Keratinocyte (primary cell): ENCODE measurements around the gene IFNA5. TPM values are rescaled to one million over a fixed set of nuclear protein-coding genes. Genes with fewer than 3 reads are reported as not detected.

Source experiments
- DNase-seq: peaks from one replicate; pipeline ENCODE4 v3.0.0-alpha.2; 2011; ENCODE audit warnings: low read depth, missing footprints, low spot score
- FAIRE-seq: peaks from 2 replicates; lab custom pipeline; 2011; peaks lifted over from hg19 to GRCh38; lab: Jason Lieb, UNC
- H2AFZ ChIP-seq: 2 replicates; pipeline ENCODE4 v1.6.0; 2012; ENCODE audit warnings: low read length, control low read depth, inconsistent platforms; ENCODE audit not compliant: control insufficient read depth
- H3K27ac ChIP-seq: 2 replicates; pipeline ENCODE4 v1.5.1; 2011; ENCODE audit warnings: low read length; ENCODE audit not compliant: control insufficient read depth, insufficient read depth
- H3K27me3 ChIP-seq: 3 replicates; pipeline ENCODE4 v1.6.0; 2011; ENCODE audit warnings: low read length; ENCODE audit not compliant: control insufficient read depth, insufficient read depth; ENCODE audit errors: extremely low read depth
- H3K36me3 ChIP-seq, 2 experiments: 2 replicates in 1 of 2; 3 replicates in 1 of 2; pipeline ENCODE4 v1.5.1; 2011; ENCODE audit warnings: low read length in 2 of 2, mild to moderate bottlenecking in 1 of 2; ENCODE audit not compliant: control insufficient read depth in 2 of 2, insufficient read depth in 2 of 2; ENCODE audit errors: extremely low read depth in 1 of 2
- H3K4me1 ChIP-seq: 3 replicates; pipeline ENCODE4 v1.5.1; 2011; ENCODE audit warnings: low read length; ENCODE audit not compliant: control insufficient read depth, insufficient read depth; ENCODE audit errors: extremely low read depth
- H3K4me2 ChIP-seq: 3 replicates; pipeline ENCODE4 v1.6.0; 2011; ENCODE audit warnings: low read depth, low read length; ENCODE audit not compliant: control insufficient read depth, insufficient read depth; ENCODE audit errors: extremely low read depth
- H3K4me3 ChIP-seq, 3 experiments: fragments of 200-600 bp in 1 of 3; sonication (generic) in 1 of 3; 2 replicates in 2 of 3; 3 replicates in 1 of 3; pipeline ENCODE4 v1.5.1; 2011 to 2016; ENCODE audit warnings: low read length in 3 of 3, mild to moderate bottlenecking in 3 of 3, control low read depth in 2 of 3, inconsistent platforms in 1 of 3, low read depth in 1 of 3, mixed read lengths in 1 of 3, mixed run types in 1 of 3, moderate library complexity in 1 of 3; ENCODE audit not compliant: control insufficient read depth in 2 of 3, insufficient read depth in 2 of 3; ENCODE audit errors: extremely low read depth in 1 of 3
- H3K79me2 ChIP-seq: 2 replicates; pipeline ENCODE4 v1.6.0; 2012; ENCODE audit warnings: low read length; ENCODE audit not compliant: control insufficient read depth, insufficient read depth
- H3K9ac ChIP-seq: 3 replicates; pipeline ENCODE4 v1.6.0; 2011; ENCODE audit warnings: low read length; ENCODE audit not compliant: control insufficient read depth, insufficient read depth; ENCODE audit errors: extremely low read depth
- H3K9me1 ChIP-seq: 3 replicates; pipeline ENCODE4 v1.6.0; 2011; ENCODE audit warnings: low read length; ENCODE audit not compliant: control insufficient read depth, insufficient read depth; ENCODE audit errors: extremely low read depth
- H3K9me3 ChIP-seq: 2 replicates; pipeline ENCODE4 v1.5.1; 2012; ENCODE audit warnings: low read depth, low read length; ENCODE audit not compliant: control insufficient read depth
- H4K20me1 ChIP-seq: 3 replicates; pipeline ENCODE4 v1.6.0; 2011; ENCODE audit warnings: low read length; ENCODE audit not compliant: control insufficient read depth, insufficient read depth; ENCODE audit errors: extremely low read depth
- EZH2 ChIP-seq: IDR thresholded peaks from one replicate; pipeline ENCODE4 v1.6.1; 2012; ENCODE audit warnings: inconsistent platforms, mild to moderate bottlenecking, low read length, moderate library complexity
- dilution Hi-C: fragments of 300-500 bp; cut with MboI; formaldehyde crosslinking; loops from one replicate; pipeline ENCODE4 v1.7.0; 2020; ENCODE audit warnings: low sequenced_read_pairs; ENCODE audit not compliant: extremely low pct_ligation_motif_present
- polyA minus RNA-seq, 3 experiments: library from RNA; depleted of rRNA, polyadenylated mRNA; stranded (reverse); fragments of >200 nt; gene quantifications; 1 replicate in 1 of 3; 2 replicates in 1 of 3; 3 replicates in 1 of 3; pipeline ENCODE4 v1.2.3, GENCODE V29; 2011
- polyA plus RNA-seq, 5 experiments: library from polyadenylated mRNA; depleted of rRNA in 3 of 5; stranded (reverse) in 3 of 5; stranded (forward) in 1 of 5; unstranded in 1 of 5; fragments of >200 nt; gene quantifications; 1 replicate in 1 of 5; 2 replicates in 3 of 5; 3 replicates in 1 of 5; pipeline versions ENCODE4 v1.2.1 to v1.2.3, GENCODE V29; 2011 to 2012; ENCODE audit warnings: missing spikeins in 2 of 5, low read depth in 1 of 5, low replicate concordance in 1 of 5
- TF ChIP-seq, protein P1 (sequence below), 3 experiments: IDR thresholded peaks in 1 of 3; conservative IDR thresholded peaks in 1 of 3; optimal IDR thresholded peaks in 1 of 3; 2 replicates in 2 of 3; 3 replicates in 1 of 3; pipeline versions ENCODE3 to v1.5.1; 2011; ENCODE audit warnings: low read length in 3 of 3, mild to moderate bottlenecking in 3 of 3, moderate library complexity in 2 of 3, control low read depth in 1 of 3, inconsistent platforms in 1 of 3; ENCODE audit not compliant: insufficient read depth in 2 of 3; ENCODE audit errors: extremely low read depth in 1 of 3

The IFNA5 gene
- not detected in 3 replicates for polyA plus RNA-seq
- not detected for polyA plus RNA-seq (2011; ENCODE audit: low read depth)
- polyA plus RNA-seq (2011; cell fraction: cytosol; rRNA removed), result not detected in 2 replicates
- not detected in 2 replicates for polyA plus RNA-seq (2011; cell fraction: nucleus; rRNA removed)
- polyA plus RNA-seq (2012; ENCODE audit: low replicate concordance), result not detected in 2 replicates
- not detected in 3 replicates for polyA minus RNA-seq
- not detected for polyA minus RNA-seq (2011; cell fraction: cytosol; rRNA and poly(A)+ RNA removed)
- not detected in 2 replicates for polyA minus RNA-seq (2011; cell fraction: nucleus; rRNA and poly(A)+ RNA removed)

DNA sequence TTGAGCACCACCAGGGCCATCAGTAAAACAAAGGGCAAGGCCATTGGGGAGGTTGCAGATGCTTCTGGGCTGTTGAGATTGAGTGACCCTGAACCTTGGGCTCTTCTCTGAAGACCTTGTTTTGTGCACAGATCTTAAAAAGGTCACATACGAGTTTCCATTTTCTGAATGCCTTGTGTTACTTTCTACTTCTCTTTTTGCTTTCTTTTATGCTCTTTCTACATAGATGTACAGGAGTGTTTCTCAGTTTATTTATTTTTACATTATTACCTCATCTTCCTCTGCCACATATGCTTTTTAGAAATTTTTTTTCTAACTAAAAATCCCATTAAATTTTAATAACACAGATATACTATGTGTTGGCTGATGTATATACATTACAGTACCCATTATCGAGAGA is at the start of gene IFNA5:
Gene IFNA5 (minus strand): TSS at position 101 of the 400 bp plus-strand sequence. CDS start 57 bp downstream, at position 44.
- no peak within 1 kb of the TSS for H2AFZ ChIP-seq
- no peaks in the 10 kb centered on the region for H3K9me1 ChIP-seq
- no peaks in the 10 kb centered on the region for H3K36me3 ChIP-seq
- dilution Hi-C loops, result no loop called here
- no peak within 1 kb of the TSS for H3K27ac ChIP-seq
- DNase-seq, result no peak
- no peaks in the 10 kb centered on the region for H3K4me1 ChIP-seq
- H3K4me3 ChIP-seq, result no peak within 1 kb of the TSS
- no peaks in the 10 kb centered on the region for H3K9me3 ChIP-seq
- H3K4me2 ChIP-seq, result no peak within 1 kb of the TSS
- H3K9ac ChIP-seq, result no peak within 1 kb of the TSS
- TF ChIP-seq EZH2, result no peak
- TF ChIP-seq, protein P1, sequence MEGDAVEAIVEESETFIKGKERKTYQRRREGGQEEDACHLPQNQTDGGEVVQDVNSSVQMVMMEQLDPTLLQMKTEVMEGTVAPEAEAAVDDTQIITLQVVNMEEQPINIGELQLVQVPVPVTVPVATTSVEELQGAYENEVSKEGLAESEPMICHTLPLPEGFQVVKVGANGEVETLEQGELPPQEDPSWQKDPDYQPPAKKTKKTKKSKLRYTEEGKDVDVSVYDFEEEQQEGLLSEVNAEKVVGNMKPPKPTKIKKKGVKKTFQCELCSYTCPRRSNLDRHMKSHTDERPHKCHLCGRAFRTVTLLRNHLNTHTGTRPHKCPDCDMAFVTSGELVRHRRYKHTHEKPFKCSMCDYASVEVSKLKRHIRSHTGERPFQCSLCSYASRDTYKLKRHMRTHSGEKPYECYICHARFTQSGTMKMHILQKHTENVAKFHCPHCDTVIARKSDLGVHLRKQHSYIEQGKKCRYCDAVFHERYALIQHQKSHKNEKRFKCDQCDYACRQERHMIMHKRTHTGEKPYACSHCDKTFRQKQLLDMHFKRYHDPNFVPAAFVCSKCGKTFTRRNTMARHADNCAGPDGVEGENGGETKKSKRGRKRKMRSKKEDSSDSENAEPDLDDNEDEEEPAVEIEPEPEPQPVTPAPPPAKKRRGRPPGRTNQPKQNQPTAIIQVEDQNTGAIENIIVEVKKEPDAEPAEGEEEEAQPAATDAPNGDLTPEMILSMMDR (optimal IDR thresholded peaks at IDR 0.05 in 1 of 3, IDR thresholded peaks at IDR 0.05 in 1 of 3, conservative IDR thresholded peaks at IDR 0.05 in 1 of 3; ENCODE audit: extremely low read depth in 1 of 3, insufficient read depth in 2 of 3, low read length in 3 of 3), result no peak
- peaks cover 13% of the 10 kb centered on the region for H3K27me3 ChIP-seq
- no peak for FAIRE-seq
- H3K79me2 ChIP-seq, result no peaks in the 10 kb centered on the region
- H4K20me1 ChIP-seq, result no peaks in the 10 kb centered on the region

DNA sequence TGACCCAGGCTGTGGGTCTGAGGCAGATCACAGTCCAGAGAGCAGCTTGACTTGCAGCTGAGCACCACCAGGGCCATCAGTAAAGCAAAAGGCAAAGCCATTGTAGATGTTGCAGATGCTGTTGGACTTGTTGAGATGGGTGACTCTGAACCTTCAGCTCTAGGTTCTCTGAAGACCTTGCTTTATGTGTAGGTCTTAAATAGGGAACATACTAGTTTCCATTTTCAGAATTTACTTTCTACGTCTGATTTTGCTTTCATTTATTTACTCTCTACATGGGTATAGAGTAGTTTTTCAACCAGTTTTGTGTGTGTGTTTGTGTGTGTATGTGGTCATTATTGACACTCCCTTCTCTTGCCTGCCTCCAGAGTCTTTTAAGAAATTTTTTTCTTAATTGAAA is 45.7 kb upstream of the IFNA5 start, which contains the start of gene IFNA6:
Gene IFNA6 (minus strand): TSS at position 101 of the 400 bp plus-strand sequence. CDS start 0 bp downstream, at position 101.
- Histone ChIP-seq H3K9me3 (no peaks in the 10 kb centered on the region), H3K9me1 (no peaks in the 10 kb centered on the region), H4K20me1 (no peaks in the 10 kb centered on the region), H3K36me3 (no peaks in the 10 kb centered on the region), H3K27ac (no peak within 1 kb of the TSS), H3K27me3 (peaks cover 16% of the 10 kb centered on the region), H3K4me3 (no peak within 1 kb of the TSS), H3K4me1 (no peaks in the 10 kb centered on the region), H3K9ac (no peak within 1 kb of the TSS), H3K79me2 (no peaks in the 10 kb centered on the region), H3K4me2 (no peak within 1 kb of the TSS), H2AFZ (no peak within 1 kb of the TSS)
- dilution Hi-C loops, result no loop called here
- FAIRE-seq (no peak), DNase-seq (no peak)
- TF ChIP-seq, protein P1 (optimal IDR thresholded peaks at IDR 0.05 in 1 of 3, IDR thresholded peaks at IDR 0.05 in 1 of 3, conservative IDR thresholded peaks at IDR 0.05 in 1 of 3; ENCODE audit: extremely low read depth in 1 of 3, insufficient read depth in 2 of 3, low read length in 3 of 3), result no peak
- TF ChIP-seq EZH2, result no peak
